ENCODE results near the gene NAP1L5. TPM values are rescaled to one million over a fixed set of nuclear protein-coding genes. Genes with fewer than 3 reads are reported as not detected.

NAP1L5 gene
- polyA plus RNA-seq, 3 donors = 0.18 to 0.87 (median 0.41) TPM

GRCh38 chr4:88690355-88690754, 7.3 kb downstream of the NAP1L5 start:
- H2AFZ ChIP-seq (ENCODE audit: insufficient read depth, low read depth, low read length, poor library complexity, severe bottlenecking) = no peak overlapping the region
- no peaks in the 10 kb centered on the region for H3K79me2 ChIP-seq (ENCODE audit: insufficient read depth, low read length)
- no peak overlapping the region for H3K4me2 ChIP-seq (replicated peaks; ENCODE audit: extremely low read depth, low read length, poor library complexity, severe bottlenecking)
- Mint-ChIP-seq H3K27ac (peak overlapping the region in 1 of 7 donors; percentile 1), H3K4me1 (no peaks in the 10 kb centered on the region), H3K4me3 (no peak overlapping the region), H3K9me3 (no peaks in the 10 kb centered on the region), H3K27me3 (ENCODE audit: low read depth in 3 of 3) (no peaks in the 10 kb centered on the region), H3K36me3 (peaks cover 70 to 77% of the 10 kb centered on the region in 2 donors)
- H3K4me1 ChIP-seq (ENCODE audit: control insufficient read depth in 1 of 2, insufficient read depth in 2 of 2, low read length in 2 of 2) = no peaks in the 10 kb centered on the region
- H3K4me3 ChIP-seq (replicated peaks in 1 of 3; ENCODE audit: low read depth in 2 of 3, low read length in 3 of 3) = no peak overlapping the region
- H3K27me3 ChIP-seq (ENCODE audit: control insufficient read depth in 2 of 2, insufficient read depth in 2 of 2, low read length in 2 of 2) = no peaks in the 10 kb centered on the region
- peaks cover 12% of the 10 kb centered on the region for H4K20me1 ChIP-seq (ENCODE audit: insufficient read depth, low read length)
- intact Hi-C loops (cut with micrococcal nuclease) = no loop called here
- no peaks in the 10 kb centered on the region for H3K9me3 ChIP-seq (replicated peaks in 1 of 2; ENCODE audit: control insufficient read depth in 1 of 2, insufficient read depth in 1 of 2, low read length in 2 of 2)
- no peak overlapping the region for H3K27ac ChIP-seq (ENCODE audit: low read depth in 1 of 2, low read length in 2 of 2)
- no peak overlapping the region for H3K9ac ChIP-seq (ENCODE audit: insufficient read depth, low read length, poor library complexity, severe bottlenecking)
- peaks cover 62 to 90% of the 10 kb centered on the region in 2 donors for H3K36me3 ChIP-seq (replicated peaks in 1 of 2; ENCODE audit: control insufficient read depth in 1 of 2, insufficient read depth in 2 of 2, low read length in 2 of 2)
- TF ChIP-seq CTCF (IDR thresholded peaks at IDR 0.05) = no peak
- 93% methylated on average over 3 of the region's 3 CpGs for WGBS (ENCODE audit: insufficient coverage)
- DNase-seq = peak in 1 of 3 donors; percentile 11

GRCh38 chr4:88681209-88681608, 16.4 kb downstream of the NAP1L5 start:
- no peak overlapping the region for H3K4me3 Mint-ChIP-seq
- H3K4me1 Mint-ChIP-seq = no peaks in the 10 kb centered on the region
- H3K27ac ChIP-seq (ENCODE audit: low read depth in 1 of 2, low read length in 2 of 2) = no peak overlapping the region
- H3K36me3 Mint-ChIP-seq = peaks cover 83 to 86% of the 10 kb centered on the region in 2 donors
- no peaks in the 10 kb centered on the region for H3K27me3 ChIP-seq (ENCODE audit: control insufficient read depth in 2 of 2, insufficient read depth in 2 of 2, low read length in 2 of 2)
- H3K27me3 Mint-ChIP-seq (ENCODE audit: low read depth in 3 of 3) = no peaks in the 10 kb centered on the region
- no peak overlapping the region for H3K27ac Mint-ChIP-seq
- peaks cover 68 to 87% of the 10 kb centered on the region in 2 donors for H3K36me3 ChIP-seq (replicated peaks in 1 of 2; ENCODE audit: control insufficient read depth in 1 of 2, insufficient read depth in 2 of 2, low read length in 2 of 2)
- no peak for DNase-seq
- H2AFZ ChIP-seq (ENCODE audit: insufficient read depth, low read depth, low read length, poor library complexity, severe bottlenecking) = no peak overlapping the region
- H3K4me2 ChIP-seq (replicated peaks; ENCODE audit: extremely low read depth, low read length, poor library complexity, severe bottlenecking) = no peak overlapping the region
- H3K9me3 Mint-ChIP-seq = peaks cover 0 to 3% (median 0%) of the 10 kb centered on the region in 7 donors
- no peak for TF ChIP-seq CTCF (IDR thresholded peaks at IDR 0.05)
- H3K79me2 ChIP-seq (ENCODE audit: insufficient read depth, low read length) = no peaks in the 10 kb centered on the region
- H3K9ac ChIP-seq (ENCODE audit: insufficient read depth, low read length, poor library complexity, severe bottlenecking) = no peak overlapping the region
- H4K20me1 ChIP-seq (ENCODE audit: insufficient read depth, low read length) = no peaks in the 10 kb centered on the region
- no peaks in the 10 kb centered on the region for H3K9me3 ChIP-seq (replicated peaks in 1 of 2; ENCODE audit: control insufficient read depth in 1 of 2, insufficient read depth in 1 of 2, low read length in 2 of 2)
- WGBS (ENCODE audit: insufficient coverage) = 94% methylated on average over 4 of the region's 5 CpGs
- H3K4me1 ChIP-seq (ENCODE audit: control insufficient read depth in 1 of 2, insufficient read depth in 2 of 2, low read length in 2 of 2) = no peaks in the 10 kb centered on the region
- no peak overlapping the region for H3K4me3 ChIP-seq (replicated peaks in 1 of 3; ENCODE audit: low read depth in 2 of 3, low read length in 3 of 3)
- intact Hi-C loops (cut with micrococcal nuclease) = no loop called here
